GM18526 (cell line): ENCODE measurements around the gene THOC1.

ENCODE experiments used
- POLR2A ChIP-seq: IDR thresholded peaks from 3 replicates; pipeline ENCODE4 v1.6.1; 2011; ENCODE audit not compliant: insufficient read length; ENCODE audit errors: extremely low read depth

Gene THOC1

GRCh38 chr18:267688-268552, at the start of gene THOC1:
TSS of gene THOC1 (minus strand) at chr18:268047. CDS start at chr18:268019, 28 bp downstream.
- peak; percentile 89 for TF ChIP-seq POLR2A

- no peak for TF ChIP-seq POLR2A
Observed at GRCh38 chr18:317618-318017, 49.8 kb upstream of the THOC1 start.

GRCh38 chr18:316393-316792, 48.5 kb upstream of the THOC1 start:
- TF ChIP-seq POLR2A = no peak

- TF ChIP-seq POLR2A = no peak
Observed at GRCh38 chr18:313931-314330, 46.1 kb upstream of the THOC1 start.

GRCh38 chr18:312415-312814, 44.6 kb upstream of the THOC1 start:
- TF ChIP-seq POLR2A = no peak

GRCh38 chr18:310042-310441, 42.2 kb upstream of the THOC1 start:
- TF ChIP-seq POLR2A = no peak

- TF ChIP-seq POLR2A = no peak
Observed at GRCh38 chr18:306608-307255, 38.9 kb upstream of the THOC1 start.

GRCh38 chr18:305003-305501, 37.2 kb upstream of the THOC1 start:
- no peak for TF ChIP-seq POLR2A

- TF ChIP-seq POLR2A = no peak
Observed at GRCh38 chr18:303607-304006, 35.8 kb upstream of the THOC1 start.

- no peak for TF ChIP-seq POLR2A
Observed at GRCh38 chr18:303011-303410, 35.2 kb upstream of the THOC1 start.

GRCh38 chr18:302097-302496, 34.2 kb upstream of the THOC1 start:
- TF ChIP-seq POLR2A = no peak

- TF ChIP-seq POLR2A = no peak
Observed at GRCh38 chr18:297936-298335, 30.1 kb upstream of the THOC1 start.

GRCh38 chr18:295756-296490, 28.1 kb upstream of the THOC1 start:
- TF ChIP-seq POLR2A = no peak

- no peak for TF ChIP-seq POLR2A
Observed at GRCh38 chr18:294566-294965, 26.7 kb upstream of the THOC1 start.

- TF ChIP-seq POLR2A = no peak
Observed at GRCh38 chr18:293536-293935, 25.7 kb upstream of the THOC1 start.

GRCh38 chr18:292271-292670, 24.4 kb upstream of the THOC1 start:
- no peak for TF ChIP-seq POLR2A

GRCh38 chr18:289026-289425, 21.2 kb upstream of the THOC1 start:
- no peak for TF ChIP-seq POLR2A
